SHP77 treated with DMSO at 0.1 percent for 48 hours (cell line): ENCODE results near the gene DHRS3.

Experiments
- DNase-seq: peaks from one replicate; lab custom pipeline; 2025; lab: John Stamatoyannopoulos, UW

DHRS3 gene

DNA sequence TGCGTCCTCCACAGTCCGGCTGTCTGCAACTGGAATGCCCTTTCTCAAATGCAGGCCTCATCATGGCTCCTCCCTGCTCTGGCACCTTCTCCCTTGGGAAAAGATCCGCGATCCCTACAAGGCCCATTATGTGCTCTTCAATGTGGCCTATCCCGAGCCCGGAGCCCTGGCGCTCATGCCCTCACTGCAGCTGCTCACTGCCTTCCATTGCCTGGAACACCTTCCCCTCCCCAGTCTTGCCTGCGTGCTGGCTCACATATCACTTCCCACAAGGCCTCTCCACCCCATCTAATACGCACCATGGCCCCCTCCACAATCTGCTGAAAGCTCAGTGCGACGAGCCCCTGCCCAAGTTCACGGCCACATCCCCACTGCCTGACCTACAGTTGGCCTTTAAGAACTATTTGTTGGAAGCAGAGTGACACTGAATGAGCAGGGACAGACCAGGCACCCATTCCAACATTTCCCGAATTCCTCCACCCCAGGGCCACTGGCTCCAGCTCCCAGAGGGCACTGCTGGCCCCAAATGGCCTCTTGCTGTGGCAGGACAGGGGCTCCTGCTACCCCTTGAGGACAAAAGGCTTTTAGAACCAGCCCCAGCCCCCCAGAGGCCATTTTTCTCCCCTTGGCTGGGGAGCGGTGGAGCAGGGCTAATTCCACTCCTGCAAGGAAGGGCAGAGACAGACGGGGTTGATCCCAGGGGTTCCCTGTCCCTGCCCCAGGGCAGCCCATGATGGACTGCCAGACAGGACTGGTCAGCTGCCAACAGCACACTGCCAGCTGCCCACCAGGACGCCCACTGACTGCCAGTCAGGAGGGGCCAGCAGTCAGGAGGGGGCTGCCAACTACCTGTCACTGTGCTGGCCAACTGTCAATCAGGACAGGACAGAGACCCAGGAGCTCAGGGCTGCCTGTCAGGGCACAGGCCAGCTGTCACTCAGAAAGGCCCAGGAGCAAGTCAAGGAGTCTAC lies 64.8 kb downstream of the DHRS3 start:
- DNase-seq = no peak

DNA sequence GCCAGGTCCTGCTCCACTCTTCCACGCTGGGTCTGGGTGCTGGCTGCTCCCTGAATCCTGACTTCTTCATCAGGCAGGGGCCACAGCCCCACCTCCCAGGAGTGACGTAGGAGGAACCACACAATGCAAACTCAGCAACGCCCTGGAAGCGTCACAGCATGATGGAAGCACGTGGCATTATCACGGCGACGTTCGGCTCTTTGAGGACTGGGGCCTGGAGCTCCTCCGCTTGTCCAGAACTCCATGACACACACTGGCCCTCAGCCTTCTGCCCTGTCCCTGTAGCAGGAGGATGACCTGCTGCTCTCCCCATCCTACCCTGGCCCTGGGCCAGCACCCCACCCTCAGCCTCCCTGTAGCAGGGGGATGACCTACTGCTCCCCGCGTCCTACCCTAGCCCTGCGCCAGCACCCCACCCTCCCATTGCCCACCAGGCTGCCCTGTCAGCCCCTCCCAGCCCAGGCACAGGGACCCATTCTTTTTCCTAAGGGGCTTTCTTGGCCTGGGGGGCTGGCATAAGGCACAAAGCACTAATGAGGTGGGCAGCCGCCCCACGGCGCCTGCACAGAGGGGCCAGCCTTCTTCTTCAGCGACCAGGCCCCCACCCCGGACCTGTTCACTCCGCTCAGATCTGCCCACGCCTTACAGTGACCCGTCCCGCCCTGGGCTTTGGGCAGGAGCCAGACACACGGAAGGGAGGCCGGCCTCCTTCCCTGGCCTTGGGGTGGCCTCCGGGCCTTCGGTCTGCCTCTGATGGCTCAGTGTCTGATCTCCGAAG lies 65.7 kb downstream of the DHRS3 start:
- DNase-seq = no peak

DNA sequence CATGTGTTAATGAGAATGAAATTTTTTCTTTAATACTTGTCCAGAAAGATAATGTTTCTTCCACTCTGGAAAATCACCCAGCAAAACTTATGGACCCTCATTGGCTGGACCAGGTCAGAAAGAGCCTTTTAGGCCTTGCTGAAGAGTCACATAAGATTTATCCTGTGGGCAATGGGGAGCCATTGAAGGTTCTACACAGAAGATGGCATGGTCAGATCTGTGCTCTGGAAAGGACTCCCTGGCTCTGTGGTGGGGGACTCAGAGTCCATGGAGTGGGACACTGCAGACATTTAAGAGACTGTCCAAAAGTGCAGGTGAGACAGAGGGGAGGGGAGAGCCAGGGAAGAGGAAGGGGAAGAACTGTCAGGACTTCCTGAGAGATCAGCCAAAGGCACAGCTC lies 66.4 kb downstream of the DHRS3 start:
- no peak for DNase-seq

DNA sequence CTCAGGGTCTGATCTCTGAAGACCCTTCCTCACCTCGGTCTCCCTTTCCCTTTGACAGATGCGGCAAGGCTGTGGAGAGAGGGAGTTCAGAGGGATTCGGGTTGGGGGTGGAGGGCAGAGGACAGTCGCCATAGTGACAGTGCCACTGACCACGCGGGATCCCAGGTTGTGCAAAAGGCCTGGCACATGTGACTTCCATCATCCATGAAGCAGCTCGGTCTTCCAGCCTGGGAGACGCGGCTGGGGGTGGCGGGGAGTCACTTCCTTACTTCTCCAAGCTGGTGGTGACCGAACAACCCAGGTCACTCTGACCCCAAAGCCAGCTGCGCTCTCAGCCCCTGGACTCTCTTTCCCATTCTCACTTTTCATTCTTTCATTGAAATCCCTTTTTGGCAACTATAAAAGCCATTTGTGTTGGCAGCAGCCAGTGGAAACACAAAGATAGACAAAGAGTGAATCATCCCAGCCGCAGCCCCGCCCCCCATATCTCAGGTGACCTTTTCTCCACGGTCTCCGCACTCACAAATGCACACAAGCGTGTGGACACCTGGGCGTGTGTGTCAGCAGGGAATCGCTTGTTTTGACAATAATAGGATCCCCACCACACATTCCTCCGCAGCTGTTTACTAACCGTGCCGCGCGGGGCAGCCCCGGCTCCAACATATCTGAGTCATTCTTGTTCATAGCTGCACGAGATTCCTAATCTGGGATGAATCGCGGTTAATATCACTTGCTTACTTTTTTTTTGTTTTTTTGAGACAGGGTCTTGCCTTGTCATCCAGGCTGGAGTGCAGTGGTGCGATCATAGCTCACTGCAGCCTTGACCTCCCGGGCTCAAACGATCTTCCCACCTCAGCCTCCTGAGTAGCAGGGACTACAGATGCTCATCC lies 68.3 kb downstream of the DHRS3 start:
- peak; percentile 6 for DNase-seq

DNA sequence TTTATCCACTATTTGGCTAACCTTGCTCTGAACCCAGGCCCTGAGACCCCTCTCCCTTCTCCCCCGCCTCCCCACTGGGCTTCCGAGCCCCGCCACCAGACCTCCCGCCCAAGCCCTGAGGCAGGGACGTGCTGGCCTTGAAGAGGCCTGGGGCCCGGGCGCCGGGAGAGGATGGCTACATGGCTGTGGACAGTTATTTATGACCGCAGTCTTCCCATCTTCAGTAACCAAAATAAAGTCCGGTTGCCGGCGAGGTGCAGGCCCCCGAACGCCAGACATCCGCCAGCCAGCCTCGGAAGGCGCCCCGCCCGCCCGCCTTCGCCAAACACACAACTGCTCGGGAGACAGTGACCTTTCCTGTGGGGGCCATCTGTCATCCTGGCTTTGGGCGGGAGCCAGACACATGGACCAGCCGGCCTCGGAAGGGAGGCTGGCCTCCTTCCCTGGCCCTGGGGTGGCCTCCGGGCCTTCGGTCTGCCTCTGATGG lies 69.0 kb downstream of the DHRS3 start:
- no peak for DNase-seq

DNA sequence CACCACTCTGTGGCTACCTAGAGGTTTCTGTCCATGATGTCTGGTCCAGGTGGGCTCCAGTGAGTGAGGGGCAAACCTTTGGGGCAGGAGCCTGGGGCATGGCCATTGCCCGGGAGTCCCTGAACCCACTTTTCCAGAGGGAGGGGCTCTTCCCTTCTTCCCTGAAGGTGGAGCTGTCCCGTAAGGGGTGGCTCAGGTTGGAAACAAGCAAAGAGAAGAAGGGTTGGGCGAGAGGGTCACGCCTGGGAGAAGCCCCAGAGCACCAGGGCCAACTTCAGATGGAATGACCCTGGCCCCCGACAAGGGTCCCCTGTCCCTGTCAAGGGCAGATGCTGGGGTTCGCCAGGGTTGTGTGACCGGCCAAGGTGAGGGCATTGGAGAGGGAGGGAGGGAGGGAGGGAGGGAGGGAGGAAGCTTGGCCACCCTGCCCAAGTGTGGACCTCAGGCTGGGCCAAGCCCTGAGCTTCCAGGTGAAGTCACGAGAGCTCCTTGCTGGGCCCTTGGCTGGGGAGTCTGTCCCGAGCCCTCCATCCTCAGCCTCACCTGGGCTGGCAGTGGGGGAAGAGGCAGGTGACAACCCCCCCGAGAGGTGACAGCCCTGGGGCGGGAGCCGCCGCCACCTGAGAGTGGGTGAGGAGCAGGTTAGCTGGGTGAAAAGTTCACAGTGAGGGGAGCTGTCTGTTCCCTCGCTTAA lies 69.6 kb downstream of the DHRS3 start:
- DNase-seq = no peak

DNA sequence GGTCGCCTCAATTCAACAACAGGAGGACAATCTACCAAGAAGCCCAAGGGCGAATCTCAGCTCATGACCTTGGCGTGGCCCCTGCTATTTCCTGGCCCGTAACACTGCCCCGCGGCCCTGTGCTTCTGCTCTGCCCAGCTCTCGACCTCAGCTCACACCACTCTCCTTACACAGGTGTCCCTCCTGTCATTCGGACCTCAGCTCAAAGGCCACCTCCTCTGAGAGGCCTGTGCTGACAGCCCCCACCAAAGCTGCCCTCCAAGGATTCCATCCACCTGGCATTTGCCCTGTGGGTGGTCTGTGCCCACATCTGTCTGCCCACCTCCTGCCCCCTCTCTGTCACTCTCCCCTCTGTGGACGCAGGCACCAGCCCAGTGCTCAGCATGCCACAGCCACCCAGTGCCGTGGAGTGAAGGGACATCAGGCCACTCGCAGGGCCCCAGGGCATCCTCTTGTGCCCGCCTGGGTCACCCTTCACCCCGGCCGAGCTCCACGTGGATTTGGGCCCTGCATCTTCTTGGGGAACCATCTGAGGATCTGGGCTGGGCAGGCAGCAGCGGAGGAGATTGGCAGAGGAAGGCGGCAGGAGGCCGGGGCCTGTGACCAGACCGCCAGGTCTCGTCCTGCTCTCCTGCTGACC lies 70.3 kb downstream of the DHRS3 start:
- no peak for DNase-seq

DNA sequence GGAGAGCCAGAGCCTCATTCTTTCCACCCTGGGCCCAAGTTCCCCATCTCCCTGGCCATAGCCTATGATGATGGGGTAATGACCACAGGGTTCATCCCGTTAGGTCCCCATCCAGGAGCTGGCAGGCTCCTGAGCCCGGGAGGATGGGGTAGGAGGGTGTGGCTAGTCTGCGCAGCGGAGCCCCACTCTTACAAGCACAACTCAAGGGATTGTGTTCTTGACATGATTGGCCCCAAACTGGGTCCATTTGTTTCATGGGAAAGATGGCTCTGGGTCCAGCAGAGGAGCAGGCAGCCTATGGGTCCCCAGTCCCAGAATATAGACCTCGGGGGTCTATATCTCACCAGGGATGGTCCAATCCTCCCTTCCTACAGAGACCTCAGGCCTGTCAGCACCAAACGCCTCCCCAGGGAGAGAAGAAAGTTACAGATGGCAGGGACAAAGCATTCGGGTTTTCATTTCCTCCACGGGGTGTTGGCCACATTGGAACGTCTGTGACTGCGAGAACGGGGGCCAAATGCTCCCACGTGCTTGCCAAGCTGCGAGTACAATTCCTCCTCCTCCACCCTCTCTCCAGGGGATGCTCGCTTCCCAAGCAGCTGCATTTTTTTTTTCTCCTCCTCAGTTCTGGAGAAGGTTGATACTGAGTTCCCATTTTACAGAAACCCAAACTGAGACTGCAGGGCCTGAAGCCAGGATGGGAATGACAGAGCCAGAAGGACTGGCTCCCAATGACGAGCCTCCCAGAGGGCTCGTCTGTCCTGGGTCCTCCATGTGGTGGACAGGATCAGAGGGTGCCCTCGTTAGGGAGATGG lies 71.0 kb downstream of the DHRS3 start:
- DNase-seq = no peak

DNA sequence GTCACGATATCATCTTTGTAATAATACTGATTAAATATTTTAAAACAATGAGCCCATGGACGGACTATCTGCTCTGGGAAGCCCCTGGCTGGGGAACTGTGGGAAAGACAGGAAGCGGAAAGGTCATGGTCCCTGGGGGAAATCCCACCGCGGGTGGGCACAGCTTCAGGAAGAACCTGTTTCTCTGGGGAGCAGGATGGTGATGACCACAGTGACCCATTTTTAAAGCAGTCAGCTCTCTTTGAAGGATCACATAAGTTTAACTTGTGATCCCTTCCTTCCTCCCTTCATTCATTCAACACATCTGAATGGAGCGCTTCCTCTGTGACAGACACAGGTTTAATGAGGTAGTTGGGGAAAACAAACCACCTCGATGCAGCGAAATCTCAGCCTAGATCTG lies 73.0 kb downstream of the DHRS3 start:
- DNase-seq = no peak

DNA sequence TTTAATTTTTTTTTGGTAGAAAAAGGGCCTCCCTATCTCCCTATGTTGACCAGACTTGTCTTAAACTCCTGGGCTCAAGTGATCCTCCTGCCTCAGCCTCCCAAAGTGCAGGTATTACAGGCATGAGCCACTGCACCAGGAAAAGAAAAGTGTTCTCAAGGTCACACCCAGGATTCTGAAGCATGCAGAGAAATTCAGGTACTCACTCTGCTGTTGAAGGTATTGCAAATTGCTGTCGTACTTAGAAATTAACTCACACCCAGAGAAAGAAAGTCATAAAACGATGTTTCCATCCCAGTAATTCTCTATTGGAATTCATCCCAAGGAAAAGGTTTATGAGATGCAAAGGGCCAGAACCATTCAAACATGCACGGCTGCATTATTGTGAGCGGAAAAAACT lies 73.7 kb downstream of the DHRS3 start:
- DNase-seq = no peak

DNA sequence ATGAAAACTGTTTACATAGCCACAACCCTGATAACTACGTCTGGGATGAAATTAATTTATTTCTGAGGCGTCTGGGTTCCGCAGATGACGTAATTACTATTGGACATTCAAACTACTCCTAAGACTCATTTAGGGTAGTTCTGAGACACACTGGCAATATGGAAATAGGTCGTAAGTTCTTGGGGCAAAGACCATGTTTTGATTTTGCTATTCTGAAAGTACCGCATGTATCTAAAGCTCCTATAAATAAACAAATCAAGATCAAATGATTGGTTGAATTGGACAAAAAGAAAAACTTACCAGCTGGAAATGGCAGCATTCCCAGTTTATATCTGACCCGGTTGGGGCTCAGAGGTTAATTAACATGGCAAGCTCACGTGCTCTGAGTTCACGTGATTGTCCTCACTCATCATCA lies 74.3 kb downstream of the DHRS3 start:
- DNase-seq = no peak

DNA sequence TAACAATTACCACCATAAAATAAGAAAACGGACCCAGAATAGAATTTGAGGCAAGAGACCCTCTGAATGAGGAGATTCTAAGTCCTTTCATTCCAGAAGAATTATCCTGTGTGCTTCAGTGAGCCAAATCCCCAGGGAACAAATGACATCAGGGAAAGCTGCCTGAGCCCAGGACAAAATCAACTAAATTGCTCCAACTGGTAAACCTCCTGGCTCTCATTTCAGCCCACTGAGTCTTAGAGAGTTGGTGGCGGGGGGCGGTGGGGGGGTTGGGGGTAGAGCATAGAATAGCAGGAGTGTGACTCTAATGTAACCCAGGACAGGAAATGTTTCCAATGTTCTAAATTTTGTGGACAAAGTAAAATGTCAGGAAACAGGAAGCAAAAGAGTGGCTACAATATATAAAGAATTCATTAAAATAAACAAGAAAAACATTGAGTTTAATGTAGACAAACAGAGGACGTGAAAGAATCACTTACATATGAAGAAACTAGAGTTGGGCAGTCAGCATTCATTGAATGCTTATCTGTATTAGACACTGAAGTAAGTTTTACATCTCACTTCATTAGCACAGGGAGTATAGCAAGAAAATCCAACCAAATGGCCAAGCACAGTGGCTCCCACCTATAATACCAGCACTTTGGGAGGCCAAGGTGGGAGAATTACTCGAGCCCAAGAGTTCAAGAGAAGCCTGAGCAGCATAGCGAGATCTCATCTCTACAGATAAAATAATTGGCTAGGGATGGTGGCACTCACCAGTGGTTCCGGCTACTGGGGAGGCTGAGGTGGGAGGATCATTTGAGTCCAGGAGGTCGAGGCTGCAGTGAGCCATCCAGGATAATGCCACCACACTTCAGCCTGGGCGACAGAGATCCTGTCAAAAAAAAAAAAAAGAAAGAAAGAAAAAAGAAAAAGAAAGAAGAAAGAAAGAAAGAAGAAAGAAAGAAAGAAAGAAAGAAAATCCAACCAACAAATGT lies 75.1 kb downstream of the DHRS3 start:
- no peak for DNase-seq

DNA sequence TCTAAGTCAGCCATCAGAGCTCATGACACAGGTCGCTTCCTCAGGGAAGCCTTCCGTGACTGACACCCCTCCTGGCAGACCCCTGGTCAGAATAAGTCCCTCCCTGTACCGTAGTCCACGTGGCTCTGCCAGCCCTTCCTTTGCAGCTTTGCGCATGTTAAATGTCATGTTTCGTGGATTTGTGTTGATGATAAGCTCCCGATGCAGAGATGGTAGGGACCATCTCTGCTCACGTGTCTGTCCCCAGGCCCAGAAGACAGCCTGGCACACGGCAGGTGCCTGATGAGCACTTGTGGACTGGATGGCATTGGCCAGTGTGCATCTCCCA lies 75.9 kb downstream of the DHRS3 start:
- no peak for DNase-seq

DNA sequence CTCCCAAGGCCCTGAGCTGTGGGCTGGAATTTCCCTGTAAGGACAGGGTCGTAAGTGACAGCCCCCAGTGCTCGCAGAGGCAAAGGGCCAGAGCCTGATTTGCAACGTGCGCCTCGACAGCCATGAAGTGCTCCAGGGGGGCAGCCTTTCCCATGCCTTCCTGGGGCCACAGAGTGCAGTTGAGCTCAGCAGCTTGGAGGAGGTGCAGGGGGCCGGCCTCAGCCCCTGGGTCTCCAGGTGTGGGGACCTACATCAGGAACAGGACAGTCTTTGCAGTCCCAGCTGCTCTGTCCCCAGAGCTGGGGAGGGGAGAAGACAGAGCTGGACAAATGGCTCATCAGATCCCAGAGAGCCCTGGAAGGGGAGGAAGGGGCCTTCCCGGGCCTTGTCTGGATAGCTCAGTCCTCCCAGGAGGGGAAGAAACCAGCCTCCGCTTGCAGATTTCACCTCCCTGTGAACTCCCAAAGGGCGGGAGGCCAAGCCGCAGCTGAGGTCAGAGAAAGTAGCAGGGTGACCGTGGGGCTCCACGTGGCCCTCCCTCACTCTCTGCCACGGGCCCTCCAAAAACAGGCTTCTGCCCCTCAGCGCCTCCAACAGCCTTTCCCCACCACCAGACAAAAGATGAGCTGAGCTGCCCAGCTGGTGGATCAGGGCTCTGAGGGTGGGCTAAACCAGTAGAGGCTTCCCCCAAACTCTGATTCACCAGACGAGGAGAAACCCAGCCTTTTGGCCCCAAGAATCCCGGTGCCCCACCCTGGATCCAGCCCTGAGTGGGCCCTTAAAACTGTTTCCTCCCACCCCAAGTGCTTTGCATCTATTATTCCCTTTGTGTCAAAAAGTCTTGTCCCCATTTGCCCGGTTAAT lies 76.5 kb downstream of the DHRS3 start:
- DNase-seq = no peak

DNA sequence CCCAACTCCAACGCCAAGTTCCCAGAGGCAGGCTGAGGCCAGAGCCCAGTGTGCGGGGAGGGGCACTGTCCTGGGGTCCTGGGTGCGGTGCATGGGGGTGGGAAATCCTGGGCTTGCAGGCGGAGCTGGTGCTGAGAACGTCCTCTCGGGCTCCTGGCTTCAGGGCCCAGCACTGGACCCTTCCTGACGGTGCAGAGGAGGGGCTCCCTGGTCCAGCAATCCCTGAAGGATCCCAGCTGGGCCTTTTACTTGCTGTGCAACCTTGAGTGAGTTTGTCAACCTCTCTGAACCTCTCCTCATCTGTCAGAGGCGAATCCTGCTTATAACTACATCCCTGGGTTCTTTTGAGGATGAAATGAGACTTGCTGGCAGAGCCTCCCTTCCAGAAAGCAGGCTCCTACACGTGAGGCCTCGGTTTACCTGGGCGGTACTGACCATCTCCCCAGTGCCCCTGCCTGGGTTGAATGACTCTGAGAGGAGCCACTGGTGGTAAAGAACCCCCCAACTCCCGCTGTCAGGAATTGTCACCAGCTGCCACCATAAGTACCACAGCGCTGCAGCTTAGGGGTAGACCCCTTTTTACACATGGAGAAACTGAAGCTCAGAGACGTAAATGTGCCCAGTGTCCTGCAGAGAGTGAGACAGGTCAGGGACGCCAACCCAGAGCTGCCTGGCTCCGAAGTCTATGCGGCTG lies 77.3 kb downstream of the DHRS3 start:
- no peak for DNase-seq

DNA sequence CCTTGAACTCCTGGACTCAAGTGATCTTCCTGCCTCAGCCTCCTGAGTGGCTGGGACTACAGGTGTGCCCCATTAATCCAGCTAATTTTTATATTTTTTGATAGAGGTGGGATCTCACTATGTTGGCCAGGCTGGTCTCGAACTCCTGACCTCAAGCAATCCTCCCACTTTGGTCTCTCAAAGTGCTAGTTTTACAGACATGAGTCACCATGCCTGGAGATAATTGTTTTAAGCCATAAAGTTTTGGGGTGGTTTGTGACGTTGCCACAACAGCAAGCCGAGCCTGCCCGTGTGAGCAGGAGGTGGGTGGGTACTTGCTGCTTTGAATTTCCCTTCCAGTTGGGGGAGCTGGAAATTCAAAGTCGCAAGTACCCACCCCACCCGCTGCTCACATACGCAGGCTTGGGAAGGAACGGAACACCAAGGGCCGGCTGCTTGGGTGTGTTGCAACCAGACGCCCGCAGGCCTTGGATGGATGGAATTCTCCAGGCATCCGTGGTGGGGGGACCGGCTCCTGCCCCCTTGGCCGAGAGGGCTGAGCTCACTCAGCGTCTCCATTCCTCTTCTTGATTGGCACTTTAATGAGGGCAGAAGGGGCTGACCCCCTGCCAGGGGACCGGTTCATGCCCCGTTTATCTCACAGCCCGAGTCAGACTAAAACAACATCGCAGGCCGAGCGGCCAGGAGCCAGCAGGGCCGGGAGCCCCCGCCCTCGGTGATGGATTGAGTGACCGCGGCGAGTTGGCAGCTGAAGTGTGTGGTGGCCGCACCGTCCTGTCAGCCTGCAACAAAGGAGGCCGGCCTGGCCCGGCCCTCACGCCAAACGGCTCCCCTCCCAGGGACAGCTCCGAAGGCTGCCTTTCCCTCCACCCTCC lies 78.1 kb downstream of the DHRS3 start:
- no peak for DNase-seq
